ENCODE data around the gene TIAM2. TPM values are rescaled to one million over a fixed set of nuclear protein-coding genes. Genes with fewer than 3 reads are reported as not detected.
A peak's percentile ranks its signal among the peaks of the same experiment; 100 is the strongest.

Gene TIAM2
- total RNA-seq, 6 donors from 2014 or later = 5.6 to 25.1 (median 7.7) TPM

- ATAC-seq (ENCODE audit: low FRiP score in 2 of 2) (peak; percentile 54 to 65), DNase-seq (no peak)
- TF ChIP-seq POLR2AphosphoS5 (IDR thresholded peaks at IDR 0.05) = no peak
- TF ChIP-seq POLR2A (IDR thresholded peaks at IDR 0.05) = no peak
- no peak for TF ChIP-seq EP300 (IDR thresholded peaks at IDR 0.05)
- TF ChIP-seq CTCF (IDR thresholded peaks at IDR 0.05) = no peak
- no peak overlapping the region for H3K4me3 ChIP-seq
- WGBS, 2 donors = 59 to 74% methylated on average over 11 of the region's 11 CpGs
- H3K9me3 ChIP-seq = no peaks in the 10 kb centered on the region
- no peaks in the 10 kb centered on the region for H3K36me3 ChIP-seq
- peaks cover 0 to 10% (median 2%) of the 10 kb centered on the region in 4 donors for H3K4me1 ChIP-seq
- no peaks in the 10 kb centered on the region for H3K27me3 ChIP-seq
- no peak overlapping the region for H3K27ac ChIP-seq
Measured at GRCh38 chr6:155154158-155154830, 159.2 kb downstream of the TIAM2 start.

DNA sequence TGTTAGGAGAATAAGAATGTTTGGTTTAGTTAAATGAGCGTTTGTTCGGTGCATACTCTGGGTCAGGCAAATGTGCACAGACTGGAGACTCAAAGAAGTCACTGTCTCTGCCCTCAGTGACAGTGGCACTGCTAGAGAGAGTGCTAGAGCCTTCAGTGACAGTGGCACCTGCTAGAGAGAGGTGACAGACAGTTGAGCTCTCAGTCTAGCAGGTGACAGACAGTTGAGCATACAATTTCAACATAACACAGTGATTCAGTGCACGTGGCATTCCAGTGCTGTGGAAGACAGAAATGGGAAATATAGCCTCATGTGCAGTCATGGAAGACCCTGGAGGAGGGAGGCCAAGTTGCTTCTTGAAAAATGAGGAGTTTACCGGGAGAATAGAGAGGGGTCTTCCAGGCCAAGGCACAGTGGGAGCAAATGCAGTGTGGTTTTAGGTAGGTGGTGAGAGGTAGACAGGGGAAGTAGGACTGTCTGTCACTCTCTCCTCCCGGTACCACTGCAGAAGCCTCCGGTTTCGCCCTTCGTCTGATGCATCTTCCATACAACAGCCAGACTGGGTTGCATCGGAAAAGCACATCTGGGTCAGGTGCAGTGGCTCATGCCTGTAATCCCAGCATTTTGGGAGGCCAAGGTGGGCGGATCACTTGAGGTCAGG is 160.8 kb downstream of the TIAM2 start:
- Histone ChIP-seq H3K36me3 (no peaks in the 10 kb centered on the region), H3K4me3 (no peak overlapping the region), H3K9me3 (no peaks in the 10 kb centered on the region), H3K27ac (no peak overlapping the region), H3K4me1 (peaks cover 0 to 10% (median 2%) of the 10 kb centered on the region in 4 donors), H3K27me3 (no peaks in the 10 kb centered on the region)
- DNase-seq (no peak), ATAC-seq (ENCODE audit: low FRiP score in 2 of 2) (no peak)
- WGBS, 2 donors = 86 to 94% methylated on average over 10 of the region's 10 CpGs
- TF ChIP-seq EP300 (IDR thresholded peaks at IDR 0.05) = no peak

DNA sequence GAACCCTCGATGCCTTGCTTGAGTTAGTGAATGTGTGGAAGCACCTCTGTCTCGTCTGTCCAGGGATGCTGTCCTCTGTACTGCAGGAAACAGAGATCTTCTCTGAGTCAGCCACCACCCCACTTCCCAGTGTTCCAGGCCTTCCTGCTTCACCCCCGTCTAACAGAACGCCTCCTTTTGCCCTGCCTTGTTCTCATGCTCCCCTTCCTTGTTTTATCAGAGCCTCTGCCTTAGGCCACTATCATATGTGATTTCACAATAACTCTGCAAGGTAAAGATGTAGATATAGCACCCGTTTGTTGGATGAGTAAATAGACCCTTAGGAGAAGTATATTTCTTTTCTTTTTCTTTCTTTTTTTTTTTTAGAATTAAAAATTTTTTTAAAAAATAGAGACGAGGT is 162.0 kb downstream of the TIAM2 start:
- no peaks in the 10 kb centered on the region for H3K36me3 ChIP-seq
- H3K4me1 ChIP-seq = peaks cover 0 to 10% (median 2%) of the 10 kb centered on the region in 4 donors
- DNase-seq = no peak
- ATAC-seq (ENCODE audit: low FRiP score in 2 of 2) = no peak
- no peaks in the 10 kb centered on the region for H3K9me3 ChIP-seq
- H3K27ac ChIP-seq = no peak overlapping the region
- no peaks in the 10 kb centered on the region for H3K27me3 ChIP-seq
- no peak overlapping the region for H3K4me3 ChIP-seq
- 78 to 82% methylated on average over 6 of the region's 6 CpGs for WGBS, 2 donors
- TF ChIP-seq POLR2A (IDR thresholded peaks at IDR 0.05) = no peak
- no peak for TF ChIP-seq CTCF (IDR thresholded peaks at IDR 0.05)
- no peak for TF ChIP-seq POLR2AphosphoS5 (IDR thresholded peaks at IDR 0.05)
- no peak for TF ChIP-seq EP300 (IDR thresholded peaks at IDR 0.05)

DNA sequence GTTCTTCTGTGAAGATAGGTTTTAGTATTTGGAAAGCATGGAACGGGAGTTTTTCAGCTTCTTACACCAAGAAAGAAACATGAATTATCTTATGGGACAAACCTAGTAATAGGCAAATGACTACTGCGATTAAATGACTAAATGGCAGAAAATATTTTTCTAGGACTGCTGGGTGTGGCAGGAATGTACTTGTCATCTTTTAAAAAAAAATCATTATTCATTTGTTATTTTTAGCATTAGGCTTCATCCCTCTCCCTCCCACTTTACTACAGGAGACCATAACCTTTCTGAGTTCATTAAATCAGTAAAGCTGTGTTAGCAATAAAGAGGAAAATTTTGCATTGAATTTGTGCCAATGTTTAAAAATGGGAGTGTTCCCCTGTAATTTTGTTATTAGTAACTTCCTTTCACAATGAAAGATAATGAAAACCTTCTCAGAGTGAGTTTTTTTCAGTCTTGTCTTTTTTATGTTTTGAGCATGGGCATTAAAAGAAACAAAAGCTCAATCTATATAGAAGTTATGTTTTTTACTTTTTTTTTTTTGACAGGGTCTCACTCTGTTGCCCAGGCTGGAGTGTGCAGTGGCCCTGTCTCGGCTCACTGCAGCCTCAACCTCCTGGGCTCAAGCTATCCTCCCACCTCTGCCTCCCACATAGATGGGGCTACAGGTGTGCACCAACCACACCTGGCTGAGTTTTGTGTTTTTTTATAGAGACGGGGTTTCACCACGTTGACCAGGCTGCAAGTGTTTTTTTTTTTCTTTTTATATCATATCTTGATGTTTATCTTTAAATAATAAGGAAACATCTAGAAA is 163.1 kb downstream of the TIAM2 start:
- Histone ChIP-seq H3K27me3 (no peaks in the 10 kb centered on the region), H3K4me1 (peaks cover 0 to 10% (median 2%) of the 10 kb centered on the region in 4 donors), H3K27ac (no peak overlapping the region), H3K4me3 (no peak overlapping the region), H3K36me3 (no peaks in the 10 kb centered on the region), H3K9me3 (no peaks in the 10 kb centered on the region)
- ATAC-seq (ENCODE audit: low FRiP score in 2 of 2) (no peak), DNase-seq (no peak)
- no peak for TF ChIP-seq CTCF (IDR thresholded peaks at IDR 0.05)
- TF ChIP-seq POLR2A (IDR thresholded peaks at IDR 0.05) = no peak
- TF ChIP-seq POLR2AphosphoS5 (IDR thresholded peaks at IDR 0.05) = no peak
- no peak for TF ChIP-seq EP300 (IDR thresholded peaks at IDR 0.05)
- 61 to 70% methylated on average over 5 of the region's 5 CpGs for WGBS, 2 donors

DNA sequence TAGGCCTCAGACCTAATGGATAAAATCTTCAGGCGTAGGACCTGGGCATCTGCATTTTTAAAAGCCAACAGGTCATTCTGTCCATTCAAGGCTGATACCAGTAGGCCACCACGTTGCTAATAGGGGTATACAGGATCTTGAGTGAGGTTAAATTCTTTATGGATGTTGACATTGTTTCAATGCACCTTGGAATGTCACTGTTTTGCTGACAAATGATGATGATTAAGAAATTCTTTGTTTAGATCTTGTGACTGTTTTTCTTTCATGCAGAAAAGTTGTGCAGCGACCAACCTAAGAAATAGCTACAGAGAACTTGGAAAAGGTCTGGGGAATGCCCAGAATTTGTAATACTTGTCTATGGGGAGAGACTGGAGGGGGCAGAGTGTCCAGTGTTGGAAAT is 167.6 kb downstream of the TIAM2 start:
- no peak for DNase-seq
- Histone ChIP-seq H3K27me3 (no peaks in the 10 kb centered on the region), H3K36me3 (no peaks in the 10 kb centered on the region), H3K27ac (no peak overlapping the region), H3K4me1 (peaks cover 0 to 5% (median 0%) of the 10 kb centered on the region in 4 donors), H3K9me3 (no peaks in the 10 kb centered on the region), H3K4me3 (no peak overlapping the region)
- no peak for ATAC-seq (ENCODE audit: low FRiP score in 2 of 2)
- TF ChIP-seq EP300 (IDR thresholded peaks at IDR 0.05) = no peak
- no peak for TF ChIP-seq POLR2AphosphoS5 (IDR thresholded peaks at IDR 0.05)
- TF ChIP-seq POLR2A (IDR thresholded peaks at IDR 0.05) = no peak
- WGBS, 2 donors = 76 to 78% methylated on average over 3 of the region's 3 CpGs

Data from upper lobe of left lung (tissue), 6 donors.